HCT116 (cell line): ENCODE results near the gene SCARF2. TPM values are rescaled to one million over a fixed set of nuclear protein-coding genes. Genes with fewer than 3 reads are reported as not detected.

Experiments used
- ATAC-seq: fragments of 200-7000 bp; cut with Tn5 transposase; 2 replicates; pipeline ENCODE4 v1.9.1; 2020; ENCODE audit warnings: mild to moderate bottlenecking, moderate library complexity
- BruUV-seq: library from RNA; stranded (reverse); fragments of 400-500 nt; replicated peaks from 2 replicates; lab custom pipeline; 2021; lab: Mats Ljungman, UMichigan
- CTCF ChIA-PET: fragments of 300-600 bp; sonication (Branson Sonifier 250); formaldehyde crosslinking; loops from one replicate; lab custom pipeline; 2021; ENCODE audit warnings: antibody characterized with exemption; lab: Charles Lee
- POLR2A ChIA-PET: fragments of 300-600, 350-600 bp; sonication (Branson Sonifier 250); formaldehyde crosslinking; loops from one replicate; lab custom pipeline; 2021; ENCODE audit warnings: antibody characterized with exemption; lab: Charles Lee
- RAD21 ChIA-PET, 2 experiments: fragments of 300-600 bp; sonication (Branson Sonifier 250); formaldehyde crosslinking; loops; one replicate each; lab custom pipeline; 2023; ENCODE audit warnings: low total read pairs in 2 of 2; ENCODE audit not compliant: uncharacterized antibody in 2 of 2, unreplicated experiment in 2 of 2, low non-redundant PET in 1 of 2; lab: Charles Lee
- DNase-seq: peaks from one replicate; pipeline ENCODE4 v3.0.0-alpha.2; 2010; ENCODE audit warnings: low read depth, low spot score
- H2AFZ ChIP-seq: fragments of 200-600 bp; shearing (Covaris generic), sonication (generic); 2 replicates; pipeline ENCODE4 v1.6.1; 2017; ENCODE audit warnings: low read depth, mixed run types, mixed read lengths, antibody characterized with exemption, low read length; ENCODE audit not compliant: poor library complexity, severe bottlenecking
- H3K27ac ChIP-seq: 2 replicates; pipeline ENCODE4 v1.5.1; 2012; ENCODE audit warnings: low read depth, low read length
- H3K27me3 ChIP-seq: fragments of 200-600 bp; sonication (generic); 2 replicates; pipeline ENCODE4 v1.6.1; 2016; ENCODE audit warnings: mixed run types, low read length, mixed read lengths; ENCODE audit not compliant: insufficient read depth
- H3K36me3 ChIP-seq, 2 experiments: fragments of 200-500 bp in 1 of 2; fragments of 200-600 bp in 1 of 2; sonication (Bioruptor generic) in 1 of 2; sonication (generic) in 1 of 2; 2 replicates each; pipeline versions ENCODE4 v1.5.1 to v1.6.1; 2014 to 2016; ENCODE audit warnings: low read length in 2 of 2, inconsistent platforms in 1 of 2, mixed read lengths in 1 of 2, mixed run types in 1 of 2; ENCODE audit not compliant: insufficient read depth in 2 of 2, control insufficient read depth in 1 of 2
- H3K4me1 ChIP-seq, 2 experiments: fragments of 200-600 bp in 1 of 2; sonication (generic) in 1 of 2; 2 replicates each; pipeline versions ENCODE4 v1.5.1 to v1.6.1; 2012 to 2017; ENCODE audit warnings: low read length in 2 of 2, inconsistent platforms in 1 of 2, mild to moderate bottlenecking in 1 of 2, mixed read lengths in 1 of 2, mixed run types in 1 of 2, moderate library complexity in 1 of 2; ENCODE audit not compliant: insufficient read depth in 2 of 2, control insufficient read depth in 1 of 2
- H3K4me2 ChIP-seq: fragments of 200-600 bp; sonication (generic); 2 replicates; pipeline ENCODE4 v1.6.1; 2017; ENCODE audit warnings: mixed run types, low read length, mixed read lengths
- H3K4me3 ChIP-seq, 2 experiments: fragments of 200-600 bp in 1 of 2; sonication (generic) in 1 of 2; replicated peaks in 1 of 2; 2 replicates each; pipeline ENCODE4 v1.5.1; 2011 to 2016; ENCODE audit warnings: low read length in 2 of 2, control low read depth in 1 of 2, low read depth in 1 of 2, mild to moderate bottlenecking in 1 of 2, mixed read lengths in 1 of 2, mixed run types in 1 of 2
- H3K79me2 ChIP-seq: fragments of 200-600 bp; sonication (generic); 2 replicates; pipeline ENCODE4 v1.6.1; 2017; ENCODE audit warnings: mild to moderate bottlenecking, mixed run types, low read length, moderate library complexity, mixed read lengths; ENCODE audit not compliant: insufficient read depth
- H3K9ac ChIP-seq: fragments of 200-600 bp; sonication (generic); 2 replicates; pipeline ENCODE4 v1.6.1; 2016; ENCODE audit warnings: low read length, mixed read lengths
- H3K9me2 ChIP-seq: fragments of 200-600 bp; sonication (generic), shearing (Covaris generic); 2 replicates; pipeline ENCODE4 v1.6.1; 2017; ENCODE audit warnings: mixed run types, mild to moderate bottlenecking, moderate library complexity; ENCODE audit not compliant: insufficient read depth
- H3K9me3 ChIP-seq, 2 experiments: fragments of 200-500 bp in 1 of 2; fragments of 200-600 bp in 1 of 2; sonication (Bioruptor generic) in 1 of 2; sonication (generic) in 1 of 2; 2 replicates each; pipeline ENCODE4 v1.6.1; 2014 to 2017; ENCODE audit warnings: low read length in 2 of 2, mixed read lengths in 2 of 2, inconsistent platforms in 1 of 2, low read depth in 1 of 2, mild to moderate bottlenecking in 1 of 2, mixed run types in 1 of 2, moderate library complexity in 1 of 2; ENCODE audit not compliant: control insufficient read depth in 1 of 2, insufficient read depth in 1 of 2
- H4K20me1 ChIP-seq: fragments of 200-600 bp; sonication (generic), shearing (Covaris generic); 2 replicates; pipeline ENCODE4 v1.6.1; 2017; ENCODE audit warnings: mixed run types, mild to moderate bottlenecking, moderate library complexity; ENCODE audit not compliant: insufficient read depth
- CBX3 ChIP-seq: IDR thresholded peaks from 2 replicates; pipeline ENCODE4 v1.6.1; 2012; ENCODE audit warnings: low read depth
- CTCF ChIP-seq, 3 experiments: fragments of 200-600 bp in 1 of 3; sonication (generic) in 1 of 3; IDR thresholded peaks in 2 of 3; conservative IDR thresholded peaks in 1 of 3; 2 replicates each; pipeline ENCODE4 v1.5.1; 2012 to 2017; ENCODE audit warnings: low read depth in 2 of 3, low read length in 2 of 3, antibody characterized with exemption in 1 of 3, borderline replicate concordance in 1 of 3, control low read depth in 1 of 3, mild to moderate bottlenecking in 1 of 3, mixed read lengths in 1 of 3, mixed run types in 1 of 3, moderate library complexity in 1 of 3; ENCODE audit not compliant: insufficient read depth in 1 of 3
- EZH2 ChIP-seq: fragments of 200-600 bp; sonication (generic); IDR thresholded peaks from 2 replicates; pipeline ENCODE4 v1.6.1; 2017; ENCODE audit warnings: antibody characterized with exemption, mixed run types
- EZH2phosphoT487 ChIP-seq: fragments of 200-600 bp; IDR thresholded peaks from 2 replicates; pipeline ENCODE4 v1.6.1; 2018; ENCODE audit warnings: antibody characterized with exemption, borderline replicate concordance
- POLR2AphosphoS5 ChIP-seq: IDR thresholded peaks from 2 replicates; pipeline ENCODE4 v1.6.1; 2011; ENCODE audit warnings: mild to moderate bottlenecking, low read depth, low read length, moderate library complexity
- RAD21 ChIP-seq: IDR thresholded peaks from 2 replicates; pipeline ENCODE4 v1.6.1; 2012; ENCODE audit warnings: low read depth, mild to moderate bottlenecking
- TCF7L2 ChIP-seq: IDR thresholded peaks from 2 replicates; pipeline ENCODE4 v1.7.0; 2011; ENCODE audit warnings: borderline replicate concordance, inconsistent platforms; ENCODE audit not compliant: insufficient read depth, insufficient read length; ENCODE audit errors: extremely low read depth
- ZFX ChIP-seq: fragments of 450-650 bp; IDR thresholded peaks from 2 replicates; pipeline ENCODE4 v1.6.1; 2017
- intact Hi-C: fragments of 100-400 bp; cut with micrococcal nuclease; formaldehyde crosslinking; loops from 2 replicates; pipeline ENCODE4 v1.10.0; 2022
- total RNA-seq: library from RNA; stranded (reverse); gene quantifications from one replicate; pipeline ENCODE4 v1.2.1, GENCODE V29; 2021; ENCODE audit not compliant: unreplicated experiment

The SCARF2 gene
- total RNA-seq, 1 experiment from 2014 or later: 2.5 TPM

GRCh38 chr22:20475115-20475436 lies 37.5 kb upstream of the SCARF2 start:
- ChIA-PET POLR2A (no interaction called here), CTCF (no interaction called here), RAD21 (no interaction called here)
- no peaks in the 10 kb centered on the region for H3K9me3 ChIP-seq
- no peak for TF ChIP-seq ZFX
- no peak for TF ChIP-seq EZH2phosphoT487
- no peak for TF ChIP-seq TCF7L2
- no peak for TF ChIP-seq CBX3
- TF ChIP-seq EZH2: no peak
- TF ChIP-seq CTCF (IDR thresholded peaks at IDR 0.05 in 2 of 3, conservative IDR thresholded peaks at IDR 0.05 in 1 of 3; ENCODE audit: borderline replicate concordance in 1 of 3, insufficient read depth in 1 of 3, low read depth in 2 of 3, low read length in 2 of 3): no peak
- TF ChIP-seq POLR2AphosphoS5: no peak
- no peak for TF ChIP-seq RAD21
- no peak for DNase-seq
- H3K27ac ChIP-seq: no peak overlapping the region
- no peaks in the 10 kb centered on the region for H3K27me3 ChIP-seq
- H3K79me2 ChIP-seq: no peaks in the 10 kb centered on the region
- ATAC-seq: no peak
- no peaks in the 10 kb centered on the region for H4K20me1 ChIP-seq
- H3K4me3 ChIP-seq: no peak overlapping the region
- H3K9me2 ChIP-seq: no peaks in the 10 kb centered on the region
- H2AFZ ChIP-seq: no peak overlapping the region
- intact Hi-C loops: no loop called here
- no peak overlapping the region for H3K4me2 ChIP-seq
- BruUV-seq: no TSS peak
- no peak overlapping the region for H3K9ac ChIP-seq
- no peaks in the 10 kb centered on the region; a peak in 1 of 4 replicates for H3K36me3 ChIP-seq
- no peaks in the 10 kb centered on the region for H3K4me1 ChIP-seq
